HepG2 (cell line): ENCODE results near the gene LYRM4. TPM values are rescaled to one million over a fixed set of nuclear protein-coding genes. Genes with fewer than 3 reads are reported as not detected.

ENCODE experiments used
- ATF5 ChIP-seq: sonication (generic); formaldehyde crosslinking; IDR thresholded peaks from 2 replicates; pipeline ENCODE4 v1.4.0; 2020; ENCODE audit warnings: mild to moderate bottlenecking, low read depth, missing genetic modification reagents
- ATF7 ChIP-seq, 2 experiments: fragments of 450-650 bp in 1 of 2; sonication (generic) in 1 of 2; formaldehyde crosslinking in 1 of 2; IDR thresholded peaks; 2 replicates each; pipeline versions ENCODE4 v1.4.0 to v1.6.1; 2016 to 2020; ENCODE audit warnings: antibody characterized with exemption in 1 of 2, mild to moderate bottlenecking in 1 of 2, missing genetic modification reagents in 1 of 2
- ATRX ChIP-seq: sonication (generic); formaldehyde crosslinking; IDR thresholded peaks from 2 replicates; pipeline ENCODE4 v1.4.0; 2020; ENCODE audit warnings: missing genetic modification reagents, borderline replicate concordance
- CREBL2 ChIP-seq: sonication (generic); formaldehyde crosslinking; IDR thresholded peaks from 2 replicates; pipeline ENCODE4 v1.8.1; 2023; ENCODE audit warnings: missing genetic modification reagents, mild to moderate bottlenecking, borderline replicate concordance
- DBP ChIP-seq: sonication (generic); formaldehyde crosslinking; IDR thresholded peaks from 2 replicates; pipeline ENCODE4 v1.4.0; 2020; ENCODE audit warnings: missing genetic modification reagents; ENCODE audit errors: not compliant biosample characterization
- HHEX ChIP-seq: IDR thresholded peaks from 2 replicates; pipeline ENCODE4 v1.6.1; 2016; ENCODE audit warnings: control low read depth
- KAT7 ChIP-seq: IDR thresholded peaks from 2 replicates; pipeline ENCODE4 v1.6.1; 2018; ENCODE audit warnings: borderline replicate concordance, missing compliant biosample characterization
- NCOA5 ChIP-seq: sonication (generic); formaldehyde crosslinking; IDR thresholded peaks from 2 replicates; pipeline ENCODE4 v1.4.0; 2020; ENCODE audit warnings: missing genetic modification reagents
- SIX4 ChIP-seq: sonication (generic); formaldehyde crosslinking; IDR thresholded peaks from 2 replicates; pipeline ENCODE4 v1.4.0; 2020; ENCODE audit warnings: missing genetic modification reagents
- SP4 ChIP-seq: sonication (generic); formaldehyde crosslinking; IDR thresholded peaks from 2 replicates; pipeline ENCODE4 v1.8.1; 2023; ENCODE audit warnings: mild to moderate bottlenecking, missing genetic modification reagents
- TAF1 ChIP-seq: sonication (generic); formaldehyde crosslinking; IDR thresholded peaks from 2 replicates; pipeline ENCODE4 v1.4.0; 2020; ENCODE audit warnings: missing genetic modification reagents
- TAF15 ChIP-seq: fragments of 200-400 bp; formaldehyde crosslinking; IDR thresholded peaks from one replicate; pipeline ENCODE4 v1.6.1; 2018; ENCODE audit warnings: mild to moderate bottlenecking, low read depth, low read length; ENCODE audit not compliant: poor library complexity, severe bottlenecking
- ZBTB40 ChIP-seq, 2 experiments: fragments of 450-650 bp in 1 of 2; sonication (generic) in 1 of 2; formaldehyde crosslinking in 1 of 2; IDR thresholded peaks; 2 replicates each; pipeline versions ENCODE4 v1.6.1 to v1.8.0; 2016 to 2022; ENCODE audit warnings: antibody characterized with exemption in 1 of 2, mild to moderate bottlenecking in 1 of 2, missing genetic modification reagents in 1 of 2
- ZNF101 ChIP-seq: sonication (generic); formaldehyde crosslinking; IDR thresholded peaks from 2 replicates; pipeline ENCODE4 v1.4.0; 2020; ENCODE audit warnings: mild to moderate bottlenecking, low read depth, missing genetic modification reagents, borderline replicate concordance
- ZNF292 ChIP-seq: sonication (generic); formaldehyde crosslinking; IDR thresholded peaks from 2 replicates; pipeline ENCODE4 v1.8.1; 2022; ENCODE audit warnings: mild to moderate bottlenecking, low read depth, missing genetic modification reagents, borderline replicate concordance
- ZNF547 ChIP-seq: sonication (generic); formaldehyde crosslinking; IDR thresholded peaks from 2 replicates; pipeline ENCODE4 v1.5.1; 2020; ENCODE audit warnings: mild to moderate bottlenecking, missing genetic modification reagents
- ZNF552 ChIP-seq: sonication (generic); formaldehyde crosslinking; IDR thresholded peaks from 2 replicates; pipeline ENCODE4 v1.9.0; 2022; ENCODE audit warnings: missing genetic modification reagents, mild to moderate bottlenecking, borderline replicate concordance
- ZNF562 ChIP-seq: sonication (generic); formaldehyde crosslinking; IDR thresholded peaks from 2 replicates; pipeline ENCODE4 v1.8.0; 2022; ENCODE audit warnings: missing genetic modification reagents, borderline replicate concordance
- ZNF703 ChIP-seq: sonication (generic); formaldehyde crosslinking; IDR thresholded peaks from 2 replicates; pipeline ENCODE4 v1.5.1; 2020; ENCODE audit warnings: missing genetic modification reagents, mild to moderate bottlenecking, moderate library complexity, borderline replicate concordance
- polyA plus RNA-seq, 8 experiments: library from polyadenylated mRNA; depleted of rRNA in 3 of 8; stranded (reverse) in 7 of 8; unstranded in 1 of 8; fragments of >200 nt; fragmentation: Illumina TruSeq in 4 of 8; extraction: Trizol in 4 of 8; gene quantifications; 2 replicates each; pipeline versions ENCODE4 v1.2.1 to v1.2.3, GENCODE V29; 2011 to 2016; ENCODE audit warnings: low read depth in 4 of 8, missing spikeins in 1 of 8, mixed read lengths in 1 of 8; ENCODE audit not compliant: insufficient read depth in 1 of 8
- total RNA-seq, 5 experiments: library from RNA; depleted of rRNA; stranded (reverse); fragments of >200 nt; fragmentation: Illumina TruSeq; extraction: Trizol; gene quantifications; 2 replicates each; pipeline ENCODE4 v1.2.3, GENCODE V29; 2016; ENCODE audit warnings: low read depth in 1 of 5

The LYRM4 gene
- total and polyA plus RNA-seq, 2 of the 13 experiments (the other 11 are each of a cell fraction or from before 2014, with no cell fraction given): 64.6 to 67.5 TPM

- no peak for TF ChIP-seq ZBTB40 (IDR thresholded peaks at IDR 0.05)
- TF ChIP-seq ZBTB40 (CRISPR knock-in tag; IDR thresholded peaks at IDR 0.05): no peak
- no peak for TF ChIP-seq ATF5
- no peak for TF ChIP-seq ZNF562
- no peak for TF ChIP-seq ATRX (CRISPR knock-in tag)
- no peak for TF ChIP-seq TAF15
- 0 out of 2 replicates have a peak, but pooled peaks have one; percentile 17 for TF ChIP-seq TAF1 (CRISPR knock-in tag)
- no peak for TF ChIP-seq DBP
- TF ChIP-seq HHEX: no peak
- no peak for TF ChIP-seq ZNF552 (CRISPR knock-in tag)
- no peak for TF ChIP-seq CREBL2
- no peak for TF ChIP-seq SP4 (CRISPR knock-in tag)
- TF ChIP-seq KAT7 (CRISPR knock-in tag): no peak
- TF ChIP-seq ATF7 (IDR thresholded peaks at IDR 0.05): no peak
- no peak for TF ChIP-seq ATF7 (CRISPR knock-in tag; IDR thresholded peaks at IDR 0.05)
- no peak for TF ChIP-seq NCOA5
- no peak for TF ChIP-seq ZNF703 (CRISPR knock-in tag)
- TF ChIP-seq ZNF292: no peak
- TF ChIP-seq SIX4: no peak
- TF ChIP-seq ZNF547 (CRISPR knock-in tag): no peak
- no peak for TF ChIP-seq ZNF101 (CRISPR knock-in tag)
Observed at GRCh38 chr6:5143634-5144311, 117.0 kb downstream of the LYRM4 start (continued).
